HEK293T (cell line): ENCODE results near the gene TRAPPC10.

Experiments used
- BHLHE40 ChIP-seq: fragments of 450-650 bp; IDR thresholded peaks from 2 replicates; pipeline ENCODE4 v1.6.1; 2016; ENCODE audit warnings: mild to moderate bottlenecking, moderate library complexity, borderline replicate concordance
- NFRKB ChIP-seq: fragments of 450-650 bp; IDR thresholded peaks from 2 replicates; pipeline ENCODE4 v1.6.1; 2016; ENCODE audit warnings: mild to moderate bottlenecking, moderate library complexity
- TF ChIP-seq, protein P1 (sequence below): fragments of 450-650 bp; IDR thresholded peaks from 2 replicates; pipeline ENCODE4 v1.6.1; 2016

DNA sequence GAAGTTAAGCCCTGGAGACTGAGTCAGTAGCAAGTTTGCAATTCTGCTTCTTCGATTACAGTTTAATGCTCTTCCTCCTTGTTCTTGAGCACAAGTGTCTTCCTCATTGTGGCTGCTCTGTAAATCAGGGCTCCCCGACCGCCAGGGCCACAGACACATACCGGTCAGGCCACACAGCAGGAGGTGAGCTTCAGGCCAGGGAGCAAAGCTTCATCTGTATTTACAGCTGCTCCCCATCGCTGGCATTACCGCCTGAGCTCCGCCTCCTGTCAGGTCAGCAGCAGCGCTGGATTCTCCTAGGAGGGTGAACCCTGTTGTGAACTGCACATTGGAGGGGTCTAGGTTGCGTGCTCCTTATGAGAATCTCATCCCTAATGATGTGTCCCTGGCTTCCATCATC, 1.7 kb upstream of the TRAPPC10 start:
- TF ChIP-seq, protein P1, sequence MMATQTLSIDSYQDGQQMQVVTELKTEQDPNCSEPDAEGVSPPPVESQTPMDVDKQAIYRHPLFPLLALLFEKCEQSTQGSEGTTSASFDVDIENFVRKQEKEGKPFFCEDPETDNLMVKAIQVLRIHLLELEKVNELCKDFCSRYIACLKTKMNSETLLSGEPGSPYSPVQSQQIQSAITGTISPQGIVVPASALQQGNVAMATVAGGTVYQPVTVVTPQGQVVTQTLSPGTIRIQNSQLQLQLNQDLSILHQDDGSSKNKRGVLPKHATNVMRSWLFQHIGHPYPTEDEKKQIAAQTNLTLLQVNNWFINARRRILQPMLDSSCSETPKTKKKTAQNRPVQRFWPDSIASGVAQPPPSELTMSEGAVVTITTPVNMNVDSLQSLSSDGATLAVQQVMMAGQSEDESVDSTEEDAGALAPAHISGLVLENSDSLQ, result no peak
- TF ChIP-seq BHLHE40, result no peak
- TF ChIP-seq NFRKB, result no peak
